HG03060 (cell line): ENCODE results near the gene HCRTR1.

Experiments used
- ATAC-seq: cut with Tn5 transposase; IDR thresholded peaks from one replicate; pipeline ENCODE4 v1.9.1; 2021; ENCODE audit warnings: low read depth, moderate number of reproducible peaks; ENCODE audit not compliant: unreplicated experiment

The HCRTR1 gene

GRCh38 chr1:31663622-31664452 is 46.3 kb downstream of the HCRTR1 start:
- no peak for ATAC-seq

GRCh38 chr1:31664528-31664927 is 47.0 kb downstream of the HCRTR1 start:
- no peak for ATAC-seq

GRCh38 chr1:31665234-31665878 is 47.9 kb downstream of the HCRTR1 start:
- ATAC-seq: no peak

GRCh38 chr1:31666263-31666963 is 48.9 kb downstream of the HCRTR1 start:
- no peak for ATAC-seq

GRCh38 chr1:31667065-31667785 is 49.7 kb downstream of the HCRTR1 start:
- ATAC-seq: no peak

- ATAC-seq: no peak
These were observed 50.9 kb downstream of the HCRTR1 start for GRCh38 chr1:31668303-31668883.

- no peak for ATAC-seq
These were observed 51.9 kb downstream of the HCRTR1 start for GRCh38 chr1:31669433-31669785.

GRCh38 chr1:31669786-31670592 is 52.5 kb downstream of the HCRTR1 start:
- no peak for ATAC-seq

GRCh38 chr1:31670593-31670964 is 53.1 kb downstream of the HCRTR1 start:
- ATAC-seq: no peak

GRCh38 chr1:31671147-31671546 is 53.7 kb downstream of the HCRTR1 start:
- no peak for ATAC-seq

- no peak for ATAC-seq
These were observed 54.2 kb downstream of the HCRTR1 start for GRCh38 chr1:31671561-31672201.

- no peak for ATAC-seq
These were observed 55.5 kb downstream of the HCRTR1 start for GRCh38 chr1:31672986-31673385.

GRCh38 chr1:31673433-31673832 is 55.9 kb downstream of the HCRTR1 start:
- ATAC-seq: no peak

- ATAC-seq: no peak
These were observed 57.1 kb downstream of the HCRTR1 start for GRCh38 chr1:31674626-31675025.

GRCh38 chr1:31675161-31675560 is 57.7 kb downstream of the HCRTR1 start:
- ATAC-seq: no peak

GRCh38 chr1:31675756-31676155 is 58.3 kb downstream of the HCRTR1 start:
- no peak for ATAC-seq
